Psoas muscle (tissue), 8 donors: ENCODE data around the gene DIS3. TPM values are rescaled to one million over a fixed set of nuclear protein-coding genes. Genes with fewer than 3 reads are reported as not detected.

ENCODE experiments used
- ATAC-seq, 4 donors: fragments of 200-7000 bp; cut with Tn5 transposase; one replicate each; pipeline ENCODE4 v1.9.1; 2020; ENCODE audit warnings: moderate library complexity in 3 of 4, mild to moderate bottlenecking in 2 of 4
- DNase-seq, 2 donors: peaks; one replicate each; pipeline ENCODE4 v3.0.0-alpha.2; 2020
- H3K27ac ChIP-seq: fragments of 200-600 bp; one replicate; pipeline ENCODE4 v1.8.0; 2022
- H3K27me3 ChIP-seq, 3 donors: fragments of 200-600 bp in 1 of 3; one replicate each; pipeline versions ENCODE4 v1.6.1 to v1.8.0; 2013 to 2022; ENCODE audit warnings: low read length in 2 of 3, mild to moderate bottlenecking in 2 of 3, moderate library complexity in 1 of 3; ENCODE audit not compliant: insufficient read depth in 3 of 3
- H3K36me3 ChIP-seq, 2 donors: fragments of 200-600 bp in 1 of 2; one replicate each; pipeline versions ENCODE4 v1.6.1 to v1.8.0; 2013 to 2022; ENCODE audit warnings: low read depth in 1 of 2, mild to moderate bottlenecking in 1 of 2, moderate library complexity in 1 of 2; ENCODE audit not compliant: insufficient read depth in 1 of 2
- H3K4me1 ChIP-seq: fragments of 200-600 bp; one replicate; pipeline ENCODE4 v1.8.0; 2022
- H3K4me3 ChIP-seq: fragments of 200-600 bp; one replicate; pipeline ENCODE4 v1.8.0; 2022; ENCODE audit warnings: mild to moderate bottlenecking
- H3K9me3 ChIP-seq: fragments of 200-600 bp; one replicate; pipeline ENCODE4 v1.8.0; 2022
- CTCF ChIP-seq: fragments of 200-600 bp; IDR thresholded peaks from one replicate; pipeline ENCODE4 v1.8.0; 2022; ENCODE audit warnings: antibody characterized with exemption
- WGBS, 3 donors: extraction: QIAGEN DNeasy Blood & Tissue Kit; methylation state at CpG; one replicate each; pipeline versions ENCODE4 v1.1.6 to v1.1.7; 2013; 5-methylcytosine and 5-hydroxymethylcytosine counted together
- intact Hi-C, 2 donors: fragments of 100-400 bp; cut with DNase I; formaldehyde crosslinking; loops; one replicate each; pipeline versions ENCODE4 v1.11.0 to v1.14.2; 2022
- long read RNA-seq, 2 donors: library from polyadenylated mRNA; unstranded; transcript quantifications; one replicate each; pipeline ENCODE4 v2.0.0, GENCODE V29; 2021
- polyA plus RNA-seq, 3 donors: library from polyadenylated mRNA; stranded (reverse); fragments of 200-250 nt; gene quantifications; one replicate each; pipeline ENCODE4 v1.2.3, GENCODE V29; 2013
- total RNA-seq, 4 donors: library from RNA; stranded (reverse); fragmentation: NEBNext Ultra II Directional in 2 of 4; extraction: Animal tissue kit (Norgen Biotek cat#: 25700) in 2 of 4; gene quantifications; one replicate each; pipeline versions ENCODE4 v1.2.1 to v1.2.4, GENCODE V29; 2021 to 2023
- donor health status: healthy with polysubstance abuse.
- donor health status: DM: no; HTN: no; CAD: no; lungs with moderate emphysema.
- donor health status: Bipolar disorder and iron deficiency.
- donor health status: healthy.
- donor health status: DM: yes; HTN: yes; CAD: no.
- donor health status: DM: no; HTN: no; CAD: no.
- donor health status: DM: no; HTN: no; CAD: no.
- donor health status: DM: yes; HTN: yes; CAD: no.

Gene DIS3
- total RNA-seq (10 to 100 TPM; 13.4 to 19.7 (median 15.5) TPM), polyA plus RNA-seq (10 to 100 TPM in 2 of 3 donors, 1 to 10 TPM in 1; 6.4 to 12.3 (median 10.8) TPM)
- long read RNA-seq, donor 1, full-length matches to known transcripts, result 9 of 11 reads
- long read RNA-seq, donor 1, partial matches to known transcripts, result 2 of 11 reads
- long read RNA-seq, donor 1, other reads (novel, unspliced or antisense), result 0 of 11 reads
- long read RNA-seq, donor 2, full-length matches to known transcripts, result 20 of 27 reads
- long read RNA-seq, donor 2, partial matches to known transcripts, result 3 of 27 reads
- long read RNA-seq, donor 2, other reads (novel, unspliced or antisense), result 4 of 27 reads

GRCh38 chr13:72781451-72782439 is at the start of gene DIS3, which contains the start of gene PIBF1:
Gene DIS3, minus strand, starts transcription at chr13:72781900. Its CDS starts 68 bp downstream, at chr13:72781832.
Gene PIBF1, plus strand, starts transcription at chr13:72782133. Its CDS starts 1,337 bp downstream, at chr13:72783470.
- H3K4me1 ChIP-seq, result peaks cover 25% of the 10 kb centered on the region
- H3K27me3 ChIP-seq, result no peaks in the 10 kb centered on the region
- TF ChIP-seq CTCF, result no peak
- WGBS, 3 donors, result 0 to 1% (median 0%) methylated on average over 77 to 81 of the region's 81 CpGs
- peak within 1 kb of the TSS; percentile 89 for H3K27ac ChIP-seq
- peak within 1 kb of the TSS; percentile 89 for H3K4me3 ChIP-seq
- ATAC-seq, result peak; percentile 100
- intact Hi-C loops, result loop anchor here (1.0 to 5.0 kb wide), 2 partner anchors 54 kb away; partner anchors contain the start of genes BORA (in 2 of the 2) and MZT1 (in 2 of the 2)
- peaks cover 4 to 48% of the 10 kb centered on the region in 2 donors for H3K36me3 ChIP-seq
- DNase-seq, result peak; percentile 98 to 99
- no peaks in the 10 kb centered on the region for H3K9me3 ChIP-seq

GRCh38 chr13:72823724-72824123 is 42.0 kb upstream of the DIS3 start:
- H3K4me1 ChIP-seq, result no peaks in the 10 kb centered on the region
- no peak for ATAC-seq
- H3K36me3 ChIP-seq, result peaks cover 0 to 46% of the 10 kb centered on the region in 2 donors
- 87 to 94% (median 88%) methylated on average over 3 of the region's 3 CpGs for WGBS, 3 donors
- H3K27me3 ChIP-seq, result no peaks in the 10 kb centered on the region
- no peak overlapping the region for H3K27ac ChIP-seq
- no peak for TF ChIP-seq CTCF
- no peak for DNase-seq
- no peaks in the 10 kb centered on the region for H3K9me3 ChIP-seq
- intact Hi-C loops, result no loop called here
- no peak overlapping the region for H3K4me3 ChIP-seq

GRCh38 chr13:72823081-72823480 is 41.4 kb upstream of the DIS3 start:
- peaks cover 0 to 43% of the 10 kb centered on the region in 2 donors for H3K36me3 ChIP-seq
- no peak overlapping the region for H3K4me3 ChIP-seq
- intact Hi-C loops, result no loop called here
- ATAC-seq (no peak), DNase-seq (no peak)
- H3K27ac ChIP-seq, result no peak overlapping the region
- H3K9me3 ChIP-seq, result no peaks in the 10 kb centered on the region
- WGBS, 3 donors, result 81 to 97% (median 96%) methylated on average over 2 of the region's 2 CpGs
- H3K27me3 ChIP-seq, result no peaks in the 10 kb centered on the region
- no peak for TF ChIP-seq CTCF
- H3K4me1 ChIP-seq, result no peaks in the 10 kb centered on the region

- H3K4me3 ChIP-seq, result no peak overlapping the region
- H3K27me3 ChIP-seq, result no peaks in the 10 kb centered on the region
- no peak for DNase-seq
- H3K36me3 ChIP-seq, result peaks cover 0 to 28% of the 10 kb centered on the region in 2 donors
- H3K9me3 ChIP-seq, result no peaks in the 10 kb centered on the region
- intact Hi-C loops, result no loop called here
- ATAC-seq, result no peak
- WGBS, 3 donors, result 67 to 83% (median 71%) methylated on average over 1 of the region's 1 CpG
- TF ChIP-seq CTCF, result no peak
- no peaks in the 10 kb centered on the region for H3K4me1 ChIP-seq
- H3K27ac ChIP-seq, result no peak overlapping the region
Observed at GRCh38 chr13:72820898-72821279, 39.2 kb upstream of the DIS3 start.
